Pancreas (tissue), 10 donors: Measurements from ENCODE around the gene PMPCA. TPM values are rescaled to one million over a fixed set of nuclear protein-coding genes. Genes with fewer than 3 reads are reported as not detected.

Source experiments
- ATAC-seq, 4 donors: fragments of 200-7000 bp; cut with Tn5 transposase; one replicate each; pipeline versions ENCODE4 v1.8.0 to v1.9.1; 2020; ENCODE audit warnings: mild to moderate bottlenecking in 4 of 4, moderate library complexity in 4 of 4
- DNase-seq, 6 donors: peaks; one replicate each; pipeline ENCODE4 v3.0.0-alpha.2; 2020
- FAIRE-seq: peaks from 2 replicates; lab custom pipeline; 2012; peaks lifted over from hg19 to GRCh38; lab: Jason Lieb, UNC
- H3K27ac ChIP-seq, 4 donors: fragments of 200-600 bp; sonication (generic); 1 replicate in 3 of 4; 2 replicates in 1 of 4; pipeline versions ENCODE4 v1.5.0 to v1.8.0; 2020
- H3K27me3 ChIP-seq, 4 donors: fragments of 200-600 bp; one replicate each; pipeline ENCODE4 v1.8.0; 2021
- H3K36me3 ChIP-seq, 3 donors: fragments of 200-600 bp; sonication (generic) in 1 of 3; one replicate each; pipeline versions ENCODE4 v1.5.0 to v1.8.0; 2020 to 2021
- H3K4me1 ChIP-seq, 3 donors: fragments of 200-600 bp; one replicate each; pipeline ENCODE4 v1.8.0; 2021
- H3K4me3 ChIP-seq, 4 donors: fragments of 200-600 bp; sonication (generic) in 2 of 4; one replicate each; pipeline versions ENCODE4 v1.5.0 to v1.8.0; 2020 to 2021
- H3K9me3 ChIP-seq, 4 donors: fragments of 200-600 bp; one replicate each; pipeline ENCODE4 v1.8.0; 2021
- WGBS, 2 donors: extraction: QIAGEN DNeasy Blood & Tissue Kit; methylation state at CpG; one replicate each; pipeline ENCODE4 v1.1.7; 2013; 5-methylcytosine and 5-hydroxymethylcytosine counted together
- intact Hi-C, 3 donors: fragments of 100-400 bp; cut with DNase I; formaldehyde crosslinking; loops; one replicate each; pipeline versions ENCODE4 v1.11.1 to v1.14.2; 2022
- polyA plus RNA-seq, 2 donors: library from polyadenylated mRNA; stranded (reverse); fragments of 200-250 nt; gene quantifications; one replicate each; pipeline ENCODE4 v1.2.3, GENCODE V29; 2013
- total RNA-seq, 6 donors: library from RNA; stranded (reverse); fragmentation: NEBNext Ultra II Directional in 4 of 6; extraction: Animal tissue kit (Norgen Biotek cat#: 25700) in 4 of 6; gene quantifications; one replicate each; pipeline versions ENCODE4 v1.2.1 to v1.2.4, GENCODE V29; 2021 to 2023
- TF ChIP-seq, protein P1 (sequence below), 4 donors: fragments of 200-600 bp; sonication (generic) in 3 of 4; IDR thresholded peaks; one replicate each; pipeline versions ENCODE4 v1.5.0 to v1.8.0; 2021; ENCODE audit warnings: antibody characterized with exemption in 4 of 4
- donor health status: healthy with polysubstance abuse.
- donor health status: DM: no; HTN: no; CAD: no; lungs with moderate emphysema.
- donor health status: DM: no; HTN: no; CAD: no.
- donor health status: control.
- donor health status: control.
- donor health status: Bipolar disorder and iron deficiency.
- donor health status: DM: yes; HTN: yes; CAD: no.
- donor health status: DM: no; HTN: no; CAD: no.
- donor health status: DM: no; HTN: no; CAD: no.
- donor health status: DM: yes; HTN: yes; CAD: no.

The PMPCA gene
- total and polyA plus RNA-seq, 8 donors, result 16.3 to 51.4 (median 19.5) TPM

DNA sequence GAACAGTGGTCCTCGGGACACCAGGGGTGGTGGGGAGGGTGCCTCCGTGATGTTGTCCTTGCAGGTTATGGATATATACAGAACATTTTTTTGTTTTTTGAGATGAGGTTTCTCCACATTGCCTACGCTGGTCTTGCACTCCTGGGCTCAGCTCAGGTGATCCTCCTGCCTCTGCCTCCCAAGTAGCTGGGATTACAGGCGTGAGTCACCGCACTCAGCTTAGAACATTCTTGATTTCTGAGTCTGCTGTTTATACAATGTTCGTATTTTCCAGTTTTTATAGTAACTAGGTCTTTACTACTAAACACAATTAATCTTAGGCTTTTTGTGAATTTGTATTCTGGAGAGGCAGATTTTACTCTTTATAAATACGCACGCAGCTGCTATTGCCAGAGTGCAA is 6.0 kb downstream of the PMPCA start:
- peaks cover 0 to 5% (median 4%) of the 10 kb centered on the region in 3 donors for H3K4me1 ChIP-seq
- ATAC-seq, result no peak
- no peaks in the 10 kb centered on the region for H3K9me3 ChIP-seq
- intact Hi-C loops, result no loop called here
- no peak for FAIRE-seq
- H3K36me3 ChIP-seq, result peaks cover 0 to 68% (median 30%) of the 10 kb centered on the region in 3 donors
- H3K27ac ChIP-seq, result no peak overlapping the region
- TF ChIP-seq, protein P1, sequence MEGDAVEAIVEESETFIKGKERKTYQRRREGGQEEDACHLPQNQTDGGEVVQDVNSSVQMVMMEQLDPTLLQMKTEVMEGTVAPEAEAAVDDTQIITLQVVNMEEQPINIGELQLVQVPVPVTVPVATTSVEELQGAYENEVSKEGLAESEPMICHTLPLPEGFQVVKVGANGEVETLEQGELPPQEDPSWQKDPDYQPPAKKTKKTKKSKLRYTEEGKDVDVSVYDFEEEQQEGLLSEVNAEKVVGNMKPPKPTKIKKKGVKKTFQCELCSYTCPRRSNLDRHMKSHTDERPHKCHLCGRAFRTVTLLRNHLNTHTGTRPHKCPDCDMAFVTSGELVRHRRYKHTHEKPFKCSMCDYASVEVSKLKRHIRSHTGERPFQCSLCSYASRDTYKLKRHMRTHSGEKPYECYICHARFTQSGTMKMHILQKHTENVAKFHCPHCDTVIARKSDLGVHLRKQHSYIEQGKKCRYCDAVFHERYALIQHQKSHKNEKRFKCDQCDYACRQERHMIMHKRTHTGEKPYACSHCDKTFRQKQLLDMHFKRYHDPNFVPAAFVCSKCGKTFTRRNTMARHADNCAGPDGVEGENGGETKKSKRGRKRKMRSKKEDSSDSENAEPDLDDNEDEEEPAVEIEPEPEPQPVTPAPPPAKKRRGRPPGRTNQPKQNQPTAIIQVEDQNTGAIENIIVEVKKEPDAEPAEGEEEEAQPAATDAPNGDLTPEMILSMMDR (IDR thresholded peaks at IDR 0.05), result no peak
- H3K27me3 ChIP-seq, result no peaks in the 10 kb centered on the region
- WGBS, 2 donors, result 95 to 96% methylated on average over 8 of the region's 8 CpGs
- DNase-seq, result no peak
- no peak overlapping the region for H3K4me3 ChIP-seq

DNA sequence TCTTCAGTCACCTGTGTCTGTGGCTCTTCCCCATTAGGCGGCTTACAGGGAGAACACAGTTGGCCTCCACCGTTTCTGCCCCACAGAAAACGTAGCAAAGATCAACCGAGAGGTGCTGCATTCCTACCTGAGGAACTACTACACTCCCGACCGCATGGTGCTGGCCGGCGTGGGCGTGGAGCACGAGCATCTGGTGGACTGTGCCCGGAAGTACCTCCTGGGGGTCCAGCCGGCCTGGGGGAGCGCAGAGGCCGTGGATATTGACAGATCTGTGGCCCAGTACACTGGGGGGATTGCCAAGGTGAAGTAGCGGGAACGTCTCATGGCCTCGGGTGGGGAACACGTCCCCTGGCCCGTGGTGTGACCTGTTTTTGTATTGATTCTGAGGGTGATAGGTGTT is 6.5 kb downstream of the PMPCA start:
- ATAC-seq (no peak), DNase-seq (peak in 1 of 6 donors; percentile 35), FAIRE-seq (no peak)
- TF ChIP-seq, protein P1 (IDR thresholded peaks at IDR 0.05), result no peak
- H3K9me3 ChIP-seq, result no peaks in the 10 kb centered on the region
- peaks cover 0 to under 1% (median 0%) of the 10 kb centered on the region in 3 donors for H3K4me1 ChIP-seq
- no peak overlapping the region for H3K27ac ChIP-seq
- H3K4me3 ChIP-seq, result no peak overlapping the region
- intact Hi-C loops, result no loop called here
- peaks cover 0 to 73% (median 32%) of the 10 kb centered on the region in 3 donors for H3K36me3 ChIP-seq
- 88 to 90% methylated on average over 19 of the region's 19 CpGs for WGBS, 2 donors
- H3K27me3 ChIP-seq, result no peaks in the 10 kb centered on the region

DNA sequence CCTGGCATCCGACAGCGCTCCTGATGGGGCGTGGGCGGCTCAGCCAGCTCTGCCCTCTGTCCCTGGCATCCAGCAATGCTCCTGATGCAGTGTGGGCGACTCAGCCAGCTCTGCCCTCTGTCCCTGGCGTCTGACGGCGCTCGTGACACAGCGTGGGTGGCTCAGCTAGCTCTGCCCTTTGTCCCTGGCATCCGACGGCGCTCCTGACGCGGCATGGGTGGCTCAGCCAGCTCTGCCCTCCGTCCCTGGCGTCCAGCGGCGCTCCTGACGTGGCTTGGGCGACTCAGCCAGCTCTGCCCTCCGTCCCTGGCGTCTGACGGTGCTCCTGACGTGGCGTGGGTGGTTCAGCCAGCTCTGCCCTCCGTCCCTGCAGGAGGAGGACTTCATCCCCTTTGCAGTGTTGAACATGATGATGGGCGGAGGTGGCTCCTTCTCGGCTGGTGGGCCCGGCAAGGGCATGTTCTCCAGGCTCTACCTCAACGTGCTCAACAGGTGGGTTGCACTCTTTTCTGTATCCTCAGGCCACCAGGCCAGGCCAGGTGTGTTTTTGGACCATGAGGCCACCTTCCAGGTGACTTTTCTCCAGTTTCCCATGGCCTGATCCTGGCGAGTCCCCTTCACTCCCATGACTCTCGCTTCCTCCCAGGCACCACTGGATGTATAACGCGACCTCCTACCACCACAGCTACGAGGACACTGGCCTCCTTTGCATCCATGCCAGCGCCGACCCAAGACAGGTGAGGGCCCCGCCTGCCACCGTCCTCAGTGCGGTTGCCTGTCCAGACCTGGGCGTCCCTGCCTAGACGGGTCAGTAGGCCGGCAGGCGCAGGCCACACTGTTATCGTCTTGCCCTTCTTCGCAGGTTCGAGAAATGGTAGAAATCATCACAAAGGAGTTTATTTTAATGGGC is 8.0 kb downstream of the PMPCA start:
- 92% methylated on average over 48 of the region's 48 CpGs for WGBS, 2 donors
- peaks cover 0 to 87% (median 43%) of the 10 kb centered on the region in 3 donors for H3K36me3 ChIP-seq
- FAIRE-seq, result no peak

DNA sequence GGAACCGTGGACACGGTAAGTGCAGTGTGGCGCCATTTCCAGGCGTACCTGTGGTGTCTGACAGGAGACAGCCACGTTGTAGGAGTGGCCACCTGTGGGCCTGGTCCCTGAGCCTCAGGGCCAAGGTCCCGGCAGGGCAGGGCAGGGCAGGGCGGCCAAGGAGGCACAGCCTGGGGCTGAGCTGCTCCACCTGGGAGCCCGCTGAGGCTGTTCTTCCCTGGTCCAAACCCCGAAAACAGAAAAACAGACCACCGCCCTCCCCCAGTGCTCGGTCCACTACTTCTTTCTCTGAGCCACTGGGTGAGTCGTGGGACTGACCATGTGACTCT is 8.6 kb downstream of the PMPCA start:
- H3K36me3 ChIP-seq, result peaks cover 0 to 83% (median 45%) of the 10 kb centered on the region in 3 donors
- no peaks in the 10 kb centered on the region for H3K9me3 ChIP-seq
- no peaks in the 10 kb centered on the region for H3K4me1 ChIP-seq
- FAIRE-seq (no peak), DNase-seq (peak in 1 of 6 donors; percentile 19), ATAC-seq (no peak)
- intact Hi-C loops, result no loop called here
- WGBS, 2 donors, result 93 to 94% methylated on average over 11 to 12 of the region's 12 CpGs
- TF ChIP-seq, protein P1 (IDR thresholded peaks at IDR 0.05), result no peak
- H3K4me3 ChIP-seq, result no peak overlapping the region
- no peaks in the 10 kb centered on the region for H3K27me3 ChIP-seq
- no peak overlapping the region for H3K27ac ChIP-seq

More for the DNA sequence above, 8.0 kb downstream of the PMPCA start:
- no peaks in the 10 kb centered on the region for H3K4me1 ChIP-seq
- no peaks in the 10 kb centered on the region for H3K27me3 ChIP-seq
- DNase-seq, result peak in 2 of 6 donors; percentile 17 to 60
- H3K9me3 ChIP-seq, result no peaks in the 10 kb centered on the region
- no peak for ATAC-seq
- TF ChIP-seq, protein P1 (IDR thresholded peaks at IDR 0.05), result no peak
- intact Hi-C loops, result no loop called here
- H3K4me3 ChIP-seq, result no peak overlapping the region
- H3K27ac ChIP-seq, result no peak overlapping the region

DNA sequence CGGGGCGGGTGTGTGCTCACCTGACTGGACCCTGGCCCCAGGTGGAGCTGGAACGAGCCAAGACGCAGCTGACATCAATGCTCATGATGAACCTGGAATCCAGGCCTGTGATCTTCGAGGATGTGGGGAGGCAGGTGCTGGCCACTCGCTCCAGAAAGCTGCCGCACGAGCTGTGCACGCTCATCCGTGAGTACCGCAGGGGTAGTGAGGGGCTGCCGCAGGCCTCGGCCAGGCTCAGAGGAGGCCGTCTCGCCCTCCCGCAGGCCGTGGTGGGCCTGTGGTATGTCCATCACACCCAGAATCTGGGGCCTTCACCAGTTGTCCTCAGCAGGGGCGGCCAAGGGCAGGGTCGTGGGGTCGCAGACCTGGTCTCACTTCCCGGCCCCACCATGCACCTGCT is 11.3 kb downstream of the PMPCA start:
- no peaks in the 10 kb centered on the region for H3K27me3 ChIP-seq
- FAIRE-seq, result no peak
- intact Hi-C loops, result no loop called here
- no peak overlapping the region for H3K27ac ChIP-seq
- 90 to 91% methylated on average over 21 of the region's 21 CpGs for WGBS, 2 donors
- H3K36me3 ChIP-seq, result peaks cover 0 to 59% (median 38%) of the 10 kb centered on the region in 3 donors
- peak in 1 of 6 donors; percentile 62 for DNase-seq
- TF ChIP-seq, protein P1 (IDR thresholded peaks at IDR 0.05), result no peak
- no peak for ATAC-seq
- no peaks in the 10 kb centered on the region for H3K4me1 ChIP-seq
- no peak overlapping the region for H3K4me3 ChIP-seq
- H3K9me3 ChIP-seq, result no peaks in the 10 kb centered on the region
